Pancreas (tissue), 10 donors: ENCODE results near the gene ASB8. TPM values are rescaled to one million over a fixed set of nuclear protein-coding genes. Genes with fewer than 3 reads are reported as not detected.

Experiments used
- ATAC-seq, 4 donors: fragments of 200-7000 bp; cut with Tn5 transposase; one replicate each; pipeline versions ENCODE4 v1.8.0 to v1.9.1; 2020; ENCODE audit warnings: mild to moderate bottlenecking in 4 of 4, moderate library complexity in 4 of 4
- DNase-seq, 6 donors: peaks; one replicate each; pipeline ENCODE4 v3.0.0-alpha.2; 2020
- FAIRE-seq: peaks from 2 replicates; lab custom pipeline; 2012; peaks lifted over from hg19 to GRCh38; lab: Jason Lieb, UNC
- H3K27ac ChIP-seq, 4 donors: fragments of 200-600 bp; sonication (generic); 1 replicate in 3 of 4; 2 replicates in 1 of 4; pipeline versions ENCODE4 v1.5.0 to v1.8.0; 2020
- H3K27me3 ChIP-seq, 4 donors: fragments of 200-600 bp; one replicate each; pipeline ENCODE4 v1.8.0; 2021
- H3K36me3 ChIP-seq, 3 donors: fragments of 200-600 bp; sonication (generic) in 1 of 3; one replicate each; pipeline versions ENCODE4 v1.5.0 to v1.8.0; 2020 to 2021
- H3K4me1 ChIP-seq, 3 donors: fragments of 200-600 bp; one replicate each; pipeline ENCODE4 v1.8.0; 2021
- H3K4me3 ChIP-seq, 4 donors: fragments of 200-600 bp; sonication (generic) in 2 of 4; one replicate each; pipeline versions ENCODE4 v1.5.0 to v1.8.0; 2020 to 2021
- H3K9me3 ChIP-seq, 4 donors: fragments of 200-600 bp; one replicate each; pipeline ENCODE4 v1.8.0; 2021
- WGBS, 2 donors: extraction: QIAGEN DNeasy Blood & Tissue Kit; methylation state at CpG; one replicate each; pipeline ENCODE4 v1.1.7; 2013; 5-methylcytosine and 5-hydroxymethylcytosine counted together
- intact Hi-C, 3 donors: fragments of 100-400 bp; cut with DNase I; formaldehyde crosslinking; loops; one replicate each; pipeline versions ENCODE4 v1.11.1 to v1.14.2; 2022
- polyA plus RNA-seq, 2 donors: library from polyadenylated mRNA; stranded (reverse); fragments of 200-250 nt; gene quantifications; one replicate each; pipeline ENCODE4 v1.2.3, GENCODE V29; 2013
- total RNA-seq, 6 donors: library from RNA; stranded (reverse); fragmentation: NEBNext Ultra II Directional in 4 of 6; extraction: Animal tissue kit (Norgen Biotek cat#: 25700) in 4 of 6; gene quantifications; one replicate each; pipeline versions ENCODE4 v1.2.1 to v1.2.4, GENCODE V29; 2021 to 2023
- TF ChIP-seq, protein P1 (sequence below), 4 donors: fragments of 200-600 bp; sonication (generic) in 3 of 4; IDR thresholded peaks; one replicate each; pipeline versions ENCODE4 v1.5.0 to v1.8.0; 2021; ENCODE audit warnings: antibody characterized with exemption in 4 of 4
- donor health status: healthy with polysubstance abuse.
- donor health status: DM: no; HTN: no; CAD: no; lungs with moderate emphysema.
- donor health status: DM: no; HTN: no; CAD: no.
- donor health status: control.
- donor health status: control.
- donor health status: Bipolar disorder and iron deficiency.
- donor health status: DM: yes; HTN: yes; CAD: no.
- donor health status: DM: no; HTN: no; CAD: no.
- donor health status: DM: no; HTN: no; CAD: no.
- donor health status: DM: yes; HTN: yes; CAD: no.

The ASB8 gene
- total and polyA plus RNA-seq, 8 donors = 8.1 to 27.6 (median 19.4) TPM

DNA sequence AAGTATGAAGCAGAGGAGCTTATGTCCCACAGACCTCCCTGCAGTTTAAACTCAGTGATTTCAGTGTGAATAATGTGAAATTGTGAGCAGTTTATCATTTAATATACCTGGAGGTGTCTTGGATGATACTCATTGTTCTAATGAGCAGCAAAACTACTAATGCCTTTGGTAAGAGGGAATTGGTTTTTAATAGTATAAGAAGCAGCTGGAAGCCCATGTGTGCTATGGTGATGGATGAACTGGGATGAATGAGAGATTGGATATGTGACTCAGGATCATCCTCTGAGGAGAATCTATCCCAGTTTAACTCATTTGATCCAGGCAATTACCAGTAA is 19.1 kb upstream of the ASB8 start:
- TF ChIP-seq, protein P1, sequence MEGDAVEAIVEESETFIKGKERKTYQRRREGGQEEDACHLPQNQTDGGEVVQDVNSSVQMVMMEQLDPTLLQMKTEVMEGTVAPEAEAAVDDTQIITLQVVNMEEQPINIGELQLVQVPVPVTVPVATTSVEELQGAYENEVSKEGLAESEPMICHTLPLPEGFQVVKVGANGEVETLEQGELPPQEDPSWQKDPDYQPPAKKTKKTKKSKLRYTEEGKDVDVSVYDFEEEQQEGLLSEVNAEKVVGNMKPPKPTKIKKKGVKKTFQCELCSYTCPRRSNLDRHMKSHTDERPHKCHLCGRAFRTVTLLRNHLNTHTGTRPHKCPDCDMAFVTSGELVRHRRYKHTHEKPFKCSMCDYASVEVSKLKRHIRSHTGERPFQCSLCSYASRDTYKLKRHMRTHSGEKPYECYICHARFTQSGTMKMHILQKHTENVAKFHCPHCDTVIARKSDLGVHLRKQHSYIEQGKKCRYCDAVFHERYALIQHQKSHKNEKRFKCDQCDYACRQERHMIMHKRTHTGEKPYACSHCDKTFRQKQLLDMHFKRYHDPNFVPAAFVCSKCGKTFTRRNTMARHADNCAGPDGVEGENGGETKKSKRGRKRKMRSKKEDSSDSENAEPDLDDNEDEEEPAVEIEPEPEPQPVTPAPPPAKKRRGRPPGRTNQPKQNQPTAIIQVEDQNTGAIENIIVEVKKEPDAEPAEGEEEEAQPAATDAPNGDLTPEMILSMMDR (IDR thresholded peaks at IDR 0.05) = no peak
- Histone ChIP-seq H3K4me3 (no peak overlapping the region), H3K36me3 (no peaks in the 10 kb centered on the region), H3K27ac (no peak overlapping the region), H3K9me3 (no peaks in the 10 kb centered on the region), H3K27me3 (peaks cover 0 to 8% (median 0%) of the 10 kb centered on the region in 4 donors), H3K4me1 (peaks cover 0 to 4% (median 0%) of the 10 kb centered on the region in 3 donors)
- FAIRE-seq = no peak
- DNase-seq = no peak
- no peak for ATAC-seq
- intact Hi-C loops = no loop called here

DNA sequence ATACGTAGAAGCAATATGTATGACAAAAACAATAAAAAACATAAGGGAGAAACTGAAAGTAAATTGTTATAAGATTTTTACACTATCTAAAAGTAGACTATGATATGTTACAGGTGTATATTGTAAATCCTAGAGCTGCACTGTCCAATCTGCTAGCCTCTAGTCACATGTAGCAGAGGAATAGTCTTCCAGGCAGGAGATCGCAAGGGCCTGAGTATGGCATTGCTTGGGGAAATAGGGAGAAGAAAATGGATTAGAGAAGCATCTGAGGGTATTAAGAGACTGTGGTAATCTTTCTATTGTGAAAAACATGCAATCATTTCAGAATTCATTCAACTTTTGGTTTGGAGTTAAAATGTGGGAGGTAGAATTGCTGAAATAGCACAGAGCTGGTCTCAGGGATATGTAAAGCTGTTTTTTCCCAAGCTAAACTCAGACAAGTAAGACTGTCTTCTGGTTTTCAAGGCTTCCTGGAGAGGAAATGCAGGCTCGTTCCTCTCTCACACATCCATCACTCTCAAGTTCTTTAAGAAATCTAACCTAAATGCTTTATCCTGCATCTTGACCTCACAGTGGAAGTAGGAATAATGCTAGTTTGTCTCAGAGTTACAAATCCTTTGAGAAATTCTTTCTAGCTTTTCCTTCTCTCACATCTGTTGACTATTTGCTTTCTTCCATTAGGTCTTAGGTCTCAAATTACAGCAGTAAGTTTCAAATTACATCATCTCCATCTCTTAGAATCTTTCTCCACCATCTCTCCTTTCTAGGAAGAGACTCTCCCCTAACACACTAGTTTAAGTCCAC is 18.5 kb upstream of the ASB8 start:
- TF ChIP-seq, protein P1 (IDR thresholded peaks at IDR 0.05) = no peak
- peak in 2 of 4 donors; percentile 47 to 59 for ATAC-seq
- no peak for DNase-seq
- intact Hi-C loops = no loop called here
- Histone ChIP-seq H3K9me3 (no peaks in the 10 kb centered on the region), H3K4me1 (peaks cover 0 to 4% (median 0%) of the 10 kb centered on the region in 3 donors), H3K4me3 (no peak overlapping the region), H3K27ac (no peak overlapping the region), H3K27me3 (peaks cover 0 to 3% (median 0%) of the 10 kb centered on the region in 4 donors), H3K36me3 (no peaks in the 10 kb centered on the region)
- WGBS, 2 donors = 62 to 65% methylated on average over 3 of the region's 3 CpGs
- no peak for FAIRE-seq

DNA sequence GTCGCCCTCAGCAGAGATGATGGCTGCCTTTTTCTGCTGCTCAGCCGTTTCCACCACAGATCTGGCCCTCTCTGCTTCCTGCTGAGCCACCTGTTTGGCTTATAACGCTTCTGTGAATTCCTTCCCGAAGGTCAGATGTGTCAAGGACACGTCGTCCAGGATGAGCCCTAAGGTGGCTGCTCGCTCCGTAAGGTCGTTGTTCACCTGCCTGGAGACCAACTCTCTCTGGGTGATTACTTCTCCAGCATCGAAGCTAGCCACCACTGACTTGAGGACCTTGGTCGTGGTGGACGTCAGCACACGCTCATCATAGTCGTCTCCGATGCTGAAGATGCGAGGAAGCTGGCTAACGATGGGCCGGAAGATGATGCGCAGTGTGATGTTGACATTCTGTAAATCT is 11.7 kb upstream of the ASB8 start:
- Histone ChIP-seq H3K27me3 (no peaks in the 10 kb centered on the region), H3K4me3 (no peak overlapping the region), H3K4me1 (no peaks in the 10 kb centered on the region), H3K9me3 (no peaks in the 10 kb centered on the region), H3K27ac (no peak overlapping the region), H3K36me3 (no peaks in the 10 kb centered on the region)
- DNase-seq = no peak
- no peak for FAIRE-seq
- WGBS, 2 donors = 68 to 71% methylated on average over 19 of the region's 19 CpGs
- ATAC-seq = no peak
- intact Hi-C loops = loop anchor here in 1 of 3 donors (10.0 kb wide), 1 partner anchor 214 kb away; no protein-coding TSS in a partner anchor
- TF ChIP-seq, protein P1 (IDR thresholded peaks at IDR 0.05) = no peak

DNA sequence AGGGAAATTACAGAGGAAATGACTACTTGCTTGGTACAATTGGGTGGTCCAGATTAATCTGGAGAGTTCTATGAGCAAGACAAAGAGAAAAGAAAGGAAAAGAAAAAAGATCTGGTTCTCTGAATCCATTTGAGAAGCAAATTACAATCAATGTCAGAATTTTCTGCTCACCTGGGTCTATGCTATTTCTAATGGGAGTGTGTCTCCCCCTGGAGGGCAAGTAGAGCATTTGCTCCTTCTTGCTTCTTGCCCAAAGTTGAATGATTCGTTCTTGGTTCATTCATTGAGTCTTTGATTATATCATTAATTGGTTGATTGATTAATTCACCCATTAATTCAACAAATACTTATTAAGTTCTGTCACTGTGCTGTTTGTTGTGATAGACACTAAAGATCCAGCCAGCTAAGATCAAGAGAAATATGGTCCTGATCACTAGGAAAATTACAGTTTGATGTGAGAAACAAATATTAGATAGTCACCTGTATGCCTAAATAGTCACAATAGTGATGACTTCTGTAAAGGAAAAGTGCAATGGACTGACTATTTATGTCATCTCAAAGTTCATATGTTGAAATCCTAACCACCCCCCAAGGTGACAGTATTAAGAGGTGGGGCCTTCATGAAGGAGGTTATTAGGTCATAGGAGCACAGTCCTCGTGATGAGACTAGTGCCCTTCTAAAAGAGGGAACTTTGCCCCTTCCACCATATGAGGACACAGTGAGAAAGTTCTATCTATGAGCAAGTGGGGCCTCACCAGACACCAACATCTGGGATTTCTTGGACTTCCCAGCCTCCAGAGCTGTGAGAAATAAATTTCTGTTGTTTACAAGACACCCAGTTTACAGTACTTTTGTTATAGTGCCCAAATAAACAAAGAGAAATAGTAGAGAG is 8.0 kb upstream of the ASB8 start:
- no peak overlapping the region for H3K4me3 ChIP-seq
- no peak overlapping the region for H3K27ac ChIP-seq
- FAIRE-seq = peak; percentile 89
- TF ChIP-seq, protein P1 (IDR thresholded peaks at IDR 0.05) = peak; percentile 64 to 88 (median 83)
- H3K27me3 ChIP-seq = no peaks in the 10 kb centered on the region
- intact Hi-C loops = loop anchor here in 1 of 3 donors (10.0 kb wide), 1 partner anchor 211 kb away; no protein-coding TSS in a partner anchor
- peak in 3 of 4 donors; percentile 79 to 88 (median 86) for ATAC-seq
- no peaks in the 10 kb centered on the region for H3K4me1 ChIP-seq
- 6 to 10% methylated on average over 2 of the region's 2 CpGs for WGBS, 2 donors
- peak in 3 of 6 donors; percentile 16 to 36 (median 30) for DNase-seq
- H3K36me3 ChIP-seq = no peaks in the 10 kb centered on the region
- H3K9me3 ChIP-seq = no peaks in the 10 kb centered on the region
